Measurements from ENCODE around the gene GRID2. TPM values are rescaled to one million over a fixed set of nuclear protein-coding genes. Genes with fewer than 3 reads are reported as not detected.

GRID2 gene
- total RNA-seq, 1 experiment from 2014 or later, result not detected

DNA sequence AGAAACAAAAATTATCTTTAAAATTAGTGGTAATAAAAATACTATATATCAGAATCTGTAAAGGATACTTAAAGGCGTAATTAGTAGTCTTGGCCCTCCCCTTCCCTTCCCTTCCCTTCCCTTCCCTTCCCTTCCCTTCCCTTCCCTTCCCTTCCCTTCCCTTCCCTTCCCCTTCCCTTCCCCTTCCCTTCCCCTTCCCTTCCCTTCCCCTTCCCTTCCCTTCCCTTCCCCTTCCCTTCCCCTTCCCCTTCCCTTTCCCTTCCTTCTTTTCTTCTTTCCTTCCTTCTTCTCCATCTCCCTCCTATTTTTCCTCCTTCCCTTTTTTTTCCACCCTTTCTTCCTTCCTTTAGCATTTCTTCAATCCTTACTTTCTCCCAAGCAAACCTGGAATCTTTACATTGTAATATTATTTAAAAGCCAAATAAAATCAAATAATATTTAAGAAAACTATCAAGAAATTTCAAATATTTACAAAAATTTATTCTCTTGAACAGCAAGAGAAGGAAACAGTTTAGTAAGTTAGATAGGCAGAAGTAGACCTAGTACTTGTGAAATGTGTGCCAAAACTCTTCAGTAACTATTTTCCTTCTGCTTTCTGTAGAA is 1145.0 kb downstream of the GRID2 start:
- H3K4me3 Mint-ChIP-seq (ENCODE audit: unreplicated experiment), result no peak overlapping the region
- TF ChIP-seq, protein P1, sequence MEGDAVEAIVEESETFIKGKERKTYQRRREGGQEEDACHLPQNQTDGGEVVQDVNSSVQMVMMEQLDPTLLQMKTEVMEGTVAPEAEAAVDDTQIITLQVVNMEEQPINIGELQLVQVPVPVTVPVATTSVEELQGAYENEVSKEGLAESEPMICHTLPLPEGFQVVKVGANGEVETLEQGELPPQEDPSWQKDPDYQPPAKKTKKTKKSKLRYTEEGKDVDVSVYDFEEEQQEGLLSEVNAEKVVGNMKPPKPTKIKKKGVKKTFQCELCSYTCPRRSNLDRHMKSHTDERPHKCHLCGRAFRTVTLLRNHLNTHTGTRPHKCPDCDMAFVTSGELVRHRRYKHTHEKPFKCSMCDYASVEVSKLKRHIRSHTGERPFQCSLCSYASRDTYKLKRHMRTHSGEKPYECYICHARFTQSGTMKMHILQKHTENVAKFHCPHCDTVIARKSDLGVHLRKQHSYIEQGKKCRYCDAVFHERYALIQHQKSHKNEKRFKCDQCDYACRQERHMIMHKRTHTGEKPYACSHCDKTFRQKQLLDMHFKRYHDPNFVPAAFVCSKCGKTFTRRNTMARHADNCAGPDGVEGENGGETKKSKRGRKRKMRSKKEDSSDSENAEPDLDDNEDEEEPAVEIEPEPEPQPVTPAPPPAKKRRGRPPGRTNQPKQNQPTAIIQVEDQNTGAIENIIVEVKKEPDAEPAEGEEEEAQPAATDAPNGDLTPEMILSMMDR (IDR thresholded peaks at IDR 0.05; ENCODE audit: unreplicated experiment), result no peak
- no peaks in the 10 kb centered on the region for H3K9me3 Mint-ChIP-seq (ENCODE audit: unreplicated experiment)
- BruUV-seq (replicated peaks), result no TSS peak
- intact Hi-C loops (cut with micrococcal nuclease), result no loop called here
- no peak for DNase-seq (ENCODE audit: unreplicated experiment)
- H3K4me1 Mint-ChIP-seq (ENCODE audit: insufficient read depth, unreplicated experiment), result no peaks in the 10 kb centered on the region
- CTCF ChIA-PET, result no interaction called here
- no peaks in the 10 kb centered on the region for H3K36me3 Mint-ChIP-seq (ENCODE audit: insufficient read depth, unreplicated experiment)
- H3K27me3 Mint-ChIP-seq (ENCODE audit: insufficient read depth, unreplicated experiment), result no peaks in the 10 kb centered on the region
- no peak overlapping the region for H3K27ac Mint-ChIP-seq (ENCODE audit: low read depth, unreplicated experiment)
- POLR2A ChIA-PET, result no interaction called here

DNA sequence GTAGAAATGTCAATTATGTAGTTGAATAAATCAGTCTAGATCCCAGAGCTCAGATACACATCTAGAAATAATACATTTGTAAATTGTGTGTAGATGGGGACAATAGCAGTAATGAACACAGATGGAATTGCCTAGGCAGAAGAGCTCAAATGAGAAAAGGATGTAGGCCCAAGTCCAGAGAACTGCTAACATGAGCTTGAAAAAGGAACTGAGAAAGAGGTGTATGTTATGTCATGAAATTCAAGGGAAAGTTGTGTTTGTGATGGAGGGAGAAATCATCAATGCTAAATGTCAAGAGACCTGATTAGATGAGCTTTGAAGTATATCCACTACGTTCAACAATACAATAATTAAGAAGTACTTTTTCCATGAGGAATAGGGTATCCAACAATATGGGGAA is 1148.2 kb downstream of the GRID2 start:
- intact Hi-C loops (cut with micrococcal nuclease), result no loop called here
- ChIA-PET CTCF (no interaction called here), POLR2A (no interaction called here)
- TF ChIP-seq, protein P1 (IDR thresholded peaks at IDR 0.05; ENCODE audit: unreplicated experiment), result no peak
- no peaks in the 10 kb centered on the region for H3K36me3 Mint-ChIP-seq (ENCODE audit: insufficient read depth, unreplicated experiment)
- no peaks in the 10 kb centered on the region for H3K9me3 Mint-ChIP-seq (ENCODE audit: unreplicated experiment)
- no peak for DNase-seq (ENCODE audit: unreplicated experiment)
- H3K27ac Mint-ChIP-seq (ENCODE audit: low read depth, unreplicated experiment), result no peak overlapping the region
- no peak overlapping the region for H3K4me3 Mint-ChIP-seq (ENCODE audit: unreplicated experiment)
- H3K27me3 Mint-ChIP-seq (ENCODE audit: insufficient read depth, unreplicated experiment), result no peaks in the 10 kb centered on the region
- H3K4me1 Mint-ChIP-seq (ENCODE audit: insufficient read depth, unreplicated experiment), result no peaks in the 10 kb centered on the region
- BruUV-seq (replicated peaks), result no TSS peak

DNA sequence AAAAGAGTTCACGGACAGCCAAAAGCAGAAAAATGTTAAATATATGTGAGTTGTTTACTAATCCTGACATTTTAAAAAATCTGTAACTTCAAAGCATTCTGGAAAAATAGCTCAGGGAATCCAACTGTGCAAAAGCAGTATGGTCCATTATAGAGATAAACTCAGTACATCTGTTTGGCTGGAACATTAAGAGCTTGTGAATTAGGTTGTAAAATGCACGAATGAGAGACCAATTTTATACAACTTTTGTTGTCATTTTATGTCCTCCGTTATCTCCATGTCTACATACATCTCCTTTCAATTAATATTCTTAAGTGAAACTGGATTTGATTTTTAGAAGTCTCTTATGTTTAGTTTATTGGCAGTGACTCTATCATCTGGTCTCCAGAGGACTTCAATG is 1157.8 kb downstream of the GRID2 start:
- DNase-seq (ENCODE audit: unreplicated experiment), result no peak
- H3K27ac Mint-ChIP-seq (ENCODE audit: low read depth, unreplicated experiment), result no peak overlapping the region
- ChIA-PET CTCF (no interaction called here), POLR2A (no interaction called here)
- BruUV-seq (replicated peaks), result no TSS peak
- H3K4me1 Mint-ChIP-seq (ENCODE audit: insufficient read depth, unreplicated experiment), result no peaks in the 10 kb centered on the region
- no peaks in the 10 kb centered on the region for H3K36me3 Mint-ChIP-seq (ENCODE audit: insufficient read depth, unreplicated experiment)
- intact Hi-C loops (cut with micrococcal nuclease), result no loop called here
- TF ChIP-seq, protein P1 (IDR thresholded peaks at IDR 0.05; ENCODE audit: unreplicated experiment), result no peak
- H3K9me3 Mint-ChIP-seq (ENCODE audit: unreplicated experiment), result no peaks in the 10 kb centered on the region
- no peak overlapping the region for H3K4me3 Mint-ChIP-seq (ENCODE audit: unreplicated experiment)
- no peaks in the 10 kb centered on the region for H3K27me3 Mint-ChIP-seq (ENCODE audit: insufficient read depth, unreplicated experiment)

DNA sequence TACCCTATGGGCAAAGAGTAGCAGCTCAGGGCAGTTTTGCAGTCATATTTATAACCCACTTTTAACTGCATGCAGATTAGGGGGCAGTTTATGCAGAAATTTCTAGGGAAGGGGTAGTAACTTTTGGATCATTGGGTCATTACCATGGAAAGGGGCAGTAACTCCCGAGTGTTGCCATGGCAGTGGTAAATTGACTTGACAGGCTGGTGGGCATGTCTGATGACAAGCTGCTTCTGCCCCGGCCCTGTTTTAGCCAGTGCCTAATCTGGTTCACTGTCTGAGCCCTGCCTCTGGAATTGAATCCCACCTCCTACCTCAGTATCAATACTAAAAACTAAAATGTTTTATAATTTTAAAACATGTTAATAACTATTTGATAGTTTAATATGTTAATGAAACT is 1162.7 kb downstream of the GRID2 start:
- H3K9me3 Mint-ChIP-seq (ENCODE audit: unreplicated experiment), result no peaks in the 10 kb centered on the region
- no peak for DNase-seq (ENCODE audit: unreplicated experiment)
- H3K4me1 Mint-ChIP-seq (ENCODE audit: insufficient read depth, unreplicated experiment), result no peaks in the 10 kb centered on the region
- CTCF ChIA-PET, result no interaction called here
- no peaks in the 10 kb centered on the region for H3K36me3 Mint-ChIP-seq (ENCODE audit: insufficient read depth, unreplicated experiment)
- BruUV-seq (replicated peaks), result no TSS peak
- no peak overlapping the region for H3K4me3 Mint-ChIP-seq (ENCODE audit: unreplicated experiment)
- no peaks in the 10 kb centered on the region for H3K27me3 Mint-ChIP-seq (ENCODE audit: insufficient read depth, unreplicated experiment)
- POLR2A ChIA-PET, result no interaction called here
- TF ChIP-seq, protein P1 (IDR thresholded peaks at IDR 0.05; ENCODE audit: unreplicated experiment), result no peak
- intact Hi-C loops (cut with micrococcal nuclease), result no loop called here
- H3K27ac Mint-ChIP-seq (ENCODE audit: low read depth, unreplicated experiment), result no peak overlapping the region

Data from MCF 10A (cell line).